SK-N-SH treated with all-trans-retinoic acid at 6 μM for 48 hours (cell line): ENCODE measurements around the gene PCBP3.
"Not testable (repeated sequence)": the region's sequence is repeated elsewhere in the genome, so short reads cannot be mapped to it uniquely, and the experiment has no call there.

ENCODE experiments used
- ATAC-seq: fragments of 200-7000 bp; cut with Tn5 transposase; 3 replicates; pipeline ENCODE4 v1.9.1; 2020; ENCODE audit warnings: mild to moderate bottlenecking, moderate library complexity
- BACH2 ChIP-seq: fragments of 250-450 bp; sonication (Bioruptor Pico); IDR thresholded peaks from 2 replicates; pipeline ENCODE4 v1.9.0; 2021; ENCODE audit warnings: mild to moderate bottlenecking, borderline replicate concordance
- CREB5 ChIP-seq: fragments of 250-450 bp; sonication (Bioruptor Pico); IDR thresholded peaks from 2 replicates; pipeline ENCODE4 v1.5.1; 2020; ENCODE audit warnings: low read depth, mild to moderate bottlenecking, moderate library complexity
- CSDC2 ChIP-seq: fragments of 250-450 bp; sonication (Bioruptor Pico); IDR thresholded peaks from 2 replicates; pipeline ENCODE4 v1.5.0; 2020; ENCODE audit warnings: mild to moderate bottlenecking, moderate library complexity
- CSRNP3 ChIP-seq: fragments of 250-450 bp; sonication (Bioruptor Pico); IDR thresholded peaks from 2 replicates; pipeline ENCODE4 v1.5.1; 2021; ENCODE audit warnings: mild to moderate bottlenecking, moderate library complexity
- ESRRG ChIP-seq: fragments of 250-450 bp; sonication (Bioruptor Pico); IDR thresholded peaks from 2 replicates; pipeline ENCODE4 v1.6.1; 2021; ENCODE audit warnings: mild to moderate bottlenecking
- GLIS3 ChIP-seq: fragments of 250-450 bp; sonication (Bioruptor Pico); IDR thresholded peaks from 2 replicates; pipeline ENCODE4 v1.5.0; 2020; ENCODE audit warnings: mild to moderate bottlenecking, moderate library complexity
- OSR1 ChIP-seq: fragments of 250-450 bp; sonication (Bioruptor Pico); IDR thresholded peaks from 2 replicates; pipeline ENCODE4 v1.8.0; 2022; ENCODE audit warnings: moderate library complexity, mild to moderate bottlenecking, inconsistent platforms
- RARB ChIP-seq: fragments of 250-450 bp; sonication (Bioruptor Pico); IDR thresholded peaks from 2 replicates; pipeline ENCODE4 v1.8.0; 2021; ENCODE audit warnings: mild to moderate bottlenecking, moderate library complexity
- SNAI2 ChIP-seq: fragments of 250-450 bp; sonication (Bioruptor Pico); IDR thresholded peaks from 2 replicates; pipeline ENCODE4 v1.5.0; 2020; ENCODE audit warnings: mild to moderate bottlenecking, moderate library complexity
- TCF4 ChIP-seq: fragments of 250-450 bp; sonication (Bioruptor Pico); IDR thresholded peaks from 2 replicates; pipeline ENCODE4 v1.8.0; 2021; ENCODE audit warnings: mild to moderate bottlenecking, moderate library complexity, borderline replicate concordance
- TOX ChIP-seq: fragments of 250-450 bp; sonication (Bioruptor Pico); IDR thresholded peaks from 2 replicates; pipeline ENCODE4 v1.8.0; 2021; ENCODE audit warnings: mild to moderate bottlenecking, moderate library complexity, borderline replicate concordance
- ZFP3 ChIP-seq: fragments of 250-450 bp; sonication (Bioruptor Pico); IDR thresholded peaks from 2 replicates; pipeline ENCODE4 v1.5.0; 2020; ENCODE audit warnings: mild to moderate bottlenecking, moderate library complexity
- ZFP30 ChIP-seq: fragments of 450-650 bp; formaldehyde crosslinking; IDR thresholded peaks from 2 replicates; pipeline ENCODE4 v1.5.0; 2022; ENCODE audit warnings: mild to moderate bottlenecking, moderate library complexity
- ZNF565 ChIP-seq: fragments of 450-650 bp; formaldehyde crosslinking; conservative IDR thresholded peaks from 2 replicates; pipeline ENCODE4 v1.5.0; 2020; ENCODE audit warnings: low read depth, mild to moderate bottlenecking, moderate library complexity
- ZNF70 ChIP-seq: fragments of 450-650 bp; formaldehyde crosslinking; IDR thresholded peaks from 2 replicates; pipeline ENCODE4 v1.5.0; 2020; ENCODE audit warnings: mild to moderate bottlenecking, moderate library complexity
- TF ChIP-seq, protein P1 (sequence below): fragments of 250-450 bp; sonication (Bioruptor Pico); IDR thresholded peaks from 2 replicates; pipeline ENCODE4 v1.5.0; 2020; ENCODE audit warnings: mild to moderate bottlenecking, moderate library complexity
- TF ChIP-seq, protein P2 (sequence below): fragments of 250-450 bp; sonication (Bioruptor Pico); IDR thresholded peaks from 2 replicates; pipeline ENCODE4 v1.8.0; 2020; ENCODE audit warnings: mild to moderate bottlenecking, moderate library complexity, borderline replicate concordance

Gene PCBP3

GRCh38 chr21:45611296-45611695, 32.2 kb upstream of the PCBP3 start:
- no peak for ATAC-seq
- TF ChIP-seq ZNF565 (CRISPR knock-in tag) (no peak), ZFP30 (CRISPR knock-in tag) (no peak)
- TF ChIP-seq, all 23 proteins: peak for 0

DNA sequence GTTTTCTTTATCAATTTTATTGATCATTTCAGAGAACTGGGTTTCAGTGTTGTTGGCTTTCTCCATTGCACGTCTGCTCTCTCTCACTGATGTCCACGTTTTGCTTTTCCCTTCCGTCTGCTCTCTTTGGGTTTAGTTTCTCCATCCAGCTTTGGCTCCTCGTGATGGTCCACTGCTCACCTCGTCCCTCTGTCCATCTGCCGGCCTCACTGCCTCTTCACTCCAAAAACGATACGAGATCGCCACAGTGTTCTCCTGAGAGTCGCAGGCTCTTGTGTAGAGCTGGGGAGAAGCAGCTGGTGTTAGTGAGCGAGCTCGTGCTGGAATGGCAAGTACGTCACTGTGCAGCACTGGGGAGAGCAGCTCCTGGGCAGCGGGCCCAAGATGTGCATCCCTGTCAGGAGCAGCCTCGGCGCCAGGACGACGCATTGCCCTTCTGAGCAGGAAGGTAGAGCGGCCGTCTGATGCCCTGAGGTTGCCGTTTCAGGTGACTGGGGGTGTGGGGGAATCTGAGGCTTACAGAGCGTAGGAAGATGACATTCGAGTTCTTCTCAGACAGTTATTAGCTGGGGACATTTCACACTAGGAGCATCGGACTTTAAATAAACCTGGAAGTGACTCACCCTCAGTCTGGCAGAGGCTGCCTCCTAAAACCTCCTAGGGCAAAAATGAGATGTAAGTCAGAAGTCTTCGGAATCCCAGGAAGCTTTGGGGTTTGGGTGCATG, 31.4 kb upstream of the PCBP3 start:
- TF ChIP-seq SNAI2 (CRISPR knock-in tag) (no peak), ZFP3 (no peak), ZNF70 (CRISPR knock-in tag) (no peak), CSDC2 (no peak), BACH2 (CRISPR knock-in tag) (no peak), ESRRG (CRISPR knock-in tag) (no peak), CSRNP3 (CRISPR knock-in tag) (no peak), CREB5 (CRISPR knock-in tag) (no peak), RARB (CRISPR knock-in tag) (no peak), TOX (CRISPR knock-in tag) (no peak)
- TF ChIP-seq, protein P1, sequence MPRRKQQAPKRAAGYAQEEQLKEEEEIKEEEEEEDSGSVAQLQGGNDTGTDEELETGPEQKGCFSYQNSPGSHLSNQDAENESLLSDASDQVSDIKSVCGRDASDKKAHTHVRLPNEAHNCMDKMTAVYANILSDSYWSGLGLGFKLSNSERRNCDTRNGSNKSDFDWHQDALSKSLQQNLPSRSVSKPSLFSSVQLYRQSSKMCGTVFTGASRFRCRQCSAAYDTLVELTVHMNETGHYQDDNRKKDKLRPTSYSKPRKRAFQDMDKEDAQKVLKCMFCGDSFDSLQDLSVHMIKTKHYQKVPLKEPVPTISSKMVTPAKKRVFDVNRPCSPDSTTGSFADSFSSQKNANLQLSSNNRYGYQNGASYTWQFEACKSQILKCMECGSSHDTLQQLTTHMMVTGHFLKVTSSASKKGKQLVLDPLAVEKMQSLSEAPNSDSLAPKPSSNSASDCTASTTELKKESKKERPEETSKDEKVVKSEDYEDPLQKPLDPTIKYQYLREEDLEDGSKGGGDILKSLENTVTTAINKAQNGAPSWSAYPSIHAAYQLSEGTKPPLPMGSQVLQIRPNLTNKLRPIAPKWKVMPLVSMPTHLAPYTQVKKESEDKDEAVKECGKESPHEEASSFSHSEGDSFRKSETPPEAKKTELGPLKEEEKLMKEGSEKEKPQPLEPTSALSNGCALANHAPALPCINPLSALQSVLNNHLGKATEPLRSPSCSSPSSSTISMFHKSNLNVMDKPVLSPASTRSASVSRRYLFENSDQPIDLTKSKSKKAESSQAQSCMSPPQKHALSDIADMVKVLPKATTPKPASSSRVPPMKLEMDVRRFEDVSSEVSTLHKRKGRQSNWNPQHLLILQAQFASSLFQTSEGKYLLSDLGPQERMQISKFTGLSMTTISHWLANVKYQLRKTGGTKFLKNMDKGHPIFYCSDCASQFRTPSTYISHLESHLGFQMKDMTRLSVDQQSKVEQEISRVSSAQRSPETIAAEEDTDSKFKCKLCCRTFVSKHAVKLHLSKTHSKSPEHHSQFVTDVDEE (CRISPR knock-in tag) = no peak
- ATAC-seq = peak; percentile 85

DNA sequence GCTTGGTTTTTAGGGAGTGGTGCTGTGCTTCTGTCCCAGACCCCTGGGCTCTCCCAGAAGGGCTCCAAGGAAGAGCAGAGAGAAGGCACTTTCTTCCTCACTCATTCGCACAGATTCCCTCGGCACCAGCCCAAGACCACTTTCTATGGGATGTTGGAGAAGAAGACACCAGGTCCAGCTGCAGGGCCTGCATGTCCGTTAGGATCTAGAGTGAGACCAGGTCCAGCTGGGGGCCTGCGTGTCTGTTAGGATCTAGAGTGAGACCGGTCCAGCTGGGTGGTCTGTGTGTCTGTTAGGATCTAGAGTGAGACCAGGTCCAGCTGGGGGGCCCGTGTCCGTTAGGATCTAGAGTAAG, 30.9 kb upstream of the PCBP3 start:
- not testable (repeated sequence) for ATAC-seq

- no peak for ATAC-seq
- TF ChIP-seq, protein P2, sequence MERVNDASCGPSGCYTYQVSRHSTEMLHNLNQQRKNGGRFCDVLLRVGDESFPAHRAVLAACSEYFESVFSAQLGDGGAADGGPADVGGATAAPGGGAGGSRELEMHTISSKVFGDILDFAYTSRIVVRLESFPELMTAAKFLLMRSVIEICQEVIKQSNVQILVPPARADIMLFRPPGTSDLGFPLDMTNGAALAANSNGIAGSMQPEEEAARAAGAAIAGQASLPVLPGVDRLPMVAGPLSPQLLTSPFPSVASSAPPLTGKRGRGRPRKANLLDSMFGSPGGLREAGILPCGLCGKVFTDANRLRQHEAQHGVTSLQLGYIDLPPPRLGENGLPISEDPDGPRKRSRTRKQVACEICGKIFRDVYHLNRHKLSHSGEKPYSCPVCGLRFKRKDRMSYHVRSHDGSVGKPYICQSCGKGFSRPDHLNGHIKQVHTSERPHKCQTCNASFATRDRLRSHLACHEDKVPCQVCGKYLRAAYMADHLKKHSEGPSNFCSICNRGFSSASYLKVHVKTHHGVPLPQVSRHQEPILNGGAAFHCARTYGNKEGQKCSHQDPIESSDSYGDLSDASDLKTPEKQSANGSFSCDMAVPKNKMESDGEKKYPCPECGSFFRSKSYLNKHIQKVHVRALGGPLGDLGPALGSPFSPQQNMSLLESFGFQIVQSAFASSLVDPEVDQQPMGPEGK (CRISPR knock-in tag) = no peak
- no peak for TF ChIP-seq CSRNP3 (CRISPR knock-in tag)
- no peak for TF ChIP-seq TCF4 (CRISPR knock-in tag)
- TF ChIP-seq ZNF70 (CRISPR knock-in tag) = no peak
Measured at GRCh38 chr21:45613396-45613795, 30.1 kb upstream of the PCBP3 start.

DNA sequence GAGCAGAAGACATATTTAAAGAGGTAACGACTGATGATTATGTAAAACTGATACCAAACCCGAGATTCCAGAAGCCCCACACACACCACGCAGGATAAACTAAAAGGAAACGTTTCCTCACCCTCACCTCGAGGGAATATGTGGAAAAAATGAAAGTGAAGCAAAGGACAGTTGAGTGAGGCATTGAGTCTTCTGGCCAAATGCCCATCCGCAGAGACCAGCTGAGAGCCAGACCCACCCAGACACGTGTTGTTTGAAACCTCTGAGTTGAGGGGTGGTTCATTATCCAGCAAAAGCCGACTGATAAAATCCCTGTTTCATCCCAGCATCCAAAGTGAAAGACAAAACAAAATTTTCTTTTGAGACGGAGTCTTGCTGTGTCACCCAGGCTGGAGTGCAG, 29.6 kb upstream of the PCBP3 start:
- no peak for ATAC-seq
- TF ChIP-seq GLIS3 (no peak), SNAI2 (CRISPR knock-in tag) (no peak), OSR1 (CRISPR knock-in tag) (no peak), BACH2 (CRISPR knock-in tag) (no peak), TOX (CRISPR knock-in tag) (no peak), ESRRG (CRISPR knock-in tag) (no peak)
